ENCODE measurements around the gene GTF3C5.

GRCh38 chr9:133076691-133077090, 45.9 kb downstream of the GTF3C5 start:
- no peak for TF ChIP-seq CTCF (conservative IDR thresholded peaks at IDR 0.05; ENCODE audit: low read length)
- TF ChIP-seq EZH2phosphoT487 (IDR thresholded peaks at IDR 0.05; ENCODE audit: borderline replicate concordance, low read depth, low read length) = no peak

Data from OCI-LY7 (cell line).